ENCODE data around the gene COL6A2.
A peak's percentile ranks its signal among the peaks of the same experiment; 100 is the strongest.

Gene COL6A2

DNA sequence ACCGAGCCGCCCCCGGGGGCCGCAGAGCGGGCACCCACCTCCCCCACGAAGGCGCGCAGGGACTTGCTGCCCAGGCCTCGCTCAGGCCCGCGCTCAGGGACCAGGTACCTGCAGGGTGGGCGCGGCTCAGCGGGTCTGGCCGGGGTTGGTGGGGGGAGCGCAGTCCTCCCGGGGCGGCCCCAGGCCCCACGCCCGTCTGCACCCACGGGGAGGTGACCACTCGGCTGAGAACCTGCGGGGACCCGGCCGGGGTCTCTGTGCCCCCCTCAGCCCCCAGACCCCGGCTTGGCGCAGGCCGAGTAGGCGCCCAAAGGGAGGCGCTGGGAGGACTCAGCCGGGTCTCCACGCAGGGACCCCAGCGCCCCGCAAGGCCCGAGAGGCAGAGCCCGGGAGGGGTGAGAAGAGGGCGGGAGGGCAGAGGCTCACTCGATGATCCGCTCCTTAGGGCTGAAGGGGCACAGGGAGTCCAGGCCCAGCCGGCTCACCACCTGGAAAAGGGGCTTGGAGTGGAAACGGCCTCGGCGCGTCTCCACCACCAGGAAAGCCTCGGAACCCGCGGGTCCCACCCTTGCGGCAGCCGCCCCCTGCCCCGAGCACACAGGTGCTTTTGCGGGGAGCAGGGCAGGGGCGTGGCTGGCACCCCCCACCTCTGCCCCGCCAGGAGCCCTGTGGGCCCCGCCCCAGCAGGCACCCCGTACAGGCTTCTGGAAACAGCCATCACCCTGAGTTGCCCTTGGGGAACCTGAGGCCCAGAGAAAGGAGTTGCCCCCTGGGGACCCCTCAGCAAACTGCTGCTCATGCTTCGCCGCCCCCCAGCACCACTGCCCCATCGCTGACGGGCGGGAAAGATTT lies 48.2 kb downstream of the COL6A2 start:
- DNase-seq, result no peak

DNA sequence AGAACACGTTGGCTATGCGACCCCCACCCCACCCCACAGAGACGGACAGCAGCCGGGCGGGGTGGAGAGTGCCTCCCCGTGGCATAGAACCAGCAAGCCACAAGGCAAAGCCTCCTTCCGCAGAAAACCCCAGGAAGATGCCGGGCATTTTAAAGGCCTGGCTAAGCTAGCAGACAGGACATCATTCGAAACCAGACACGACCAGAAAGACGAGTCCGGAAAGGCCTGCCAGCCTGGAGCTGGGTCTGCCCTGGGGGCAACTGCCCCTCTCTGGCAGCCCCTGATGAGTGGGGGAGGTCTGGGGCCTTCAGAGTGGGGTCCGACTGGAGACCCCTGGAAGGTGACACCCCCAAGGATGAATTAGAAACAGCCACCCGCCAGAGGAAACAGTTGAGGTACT lies 48.9 kb downstream of the COL6A2 start:
- no peak for DNase-seq

DNA sequence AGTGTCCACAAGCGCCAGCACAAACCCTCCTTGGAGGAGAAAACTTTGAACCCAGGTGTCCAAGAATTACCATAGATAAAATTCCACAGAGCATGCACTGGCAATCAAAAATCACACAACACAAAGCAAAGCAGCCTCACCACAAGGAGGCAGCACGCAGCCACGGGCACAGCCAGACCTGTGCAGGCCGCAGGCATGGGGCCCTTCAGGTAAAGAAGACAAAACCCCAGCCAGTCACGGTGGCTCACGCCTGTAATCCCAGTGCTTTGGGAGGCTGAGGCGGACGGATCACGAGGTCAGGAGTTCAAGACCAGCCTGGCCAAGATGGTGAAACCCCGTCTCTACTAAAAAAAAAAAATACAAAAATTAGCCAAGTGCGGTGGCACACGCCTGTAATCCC lies 49.5 kb downstream of the COL6A2 start:
- DNase-seq, result peak in 5 of 6 experiments; percentile 7 to 31 (median 19)

DNA sequence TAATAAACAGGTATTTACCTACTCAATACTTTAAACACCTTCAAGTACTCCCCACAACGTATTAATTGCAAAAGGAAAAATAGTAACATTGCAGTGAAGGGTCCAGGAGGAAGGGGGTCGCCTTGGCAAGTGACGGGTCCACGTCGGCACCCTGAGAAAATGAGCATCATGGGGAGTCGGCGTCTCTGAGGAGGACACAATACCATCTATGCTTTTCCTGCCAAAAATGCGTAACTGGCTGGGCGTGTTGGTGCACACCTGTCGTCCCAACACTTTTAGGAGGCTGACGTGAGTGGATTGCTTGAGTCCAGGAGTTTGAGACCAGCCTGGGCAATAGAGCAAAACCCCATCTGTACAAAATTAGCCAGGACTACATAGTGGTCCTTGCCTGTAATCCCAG lies 50.2 kb downstream of the COL6A2 start:
- no peak for DNase-seq

DNA sequence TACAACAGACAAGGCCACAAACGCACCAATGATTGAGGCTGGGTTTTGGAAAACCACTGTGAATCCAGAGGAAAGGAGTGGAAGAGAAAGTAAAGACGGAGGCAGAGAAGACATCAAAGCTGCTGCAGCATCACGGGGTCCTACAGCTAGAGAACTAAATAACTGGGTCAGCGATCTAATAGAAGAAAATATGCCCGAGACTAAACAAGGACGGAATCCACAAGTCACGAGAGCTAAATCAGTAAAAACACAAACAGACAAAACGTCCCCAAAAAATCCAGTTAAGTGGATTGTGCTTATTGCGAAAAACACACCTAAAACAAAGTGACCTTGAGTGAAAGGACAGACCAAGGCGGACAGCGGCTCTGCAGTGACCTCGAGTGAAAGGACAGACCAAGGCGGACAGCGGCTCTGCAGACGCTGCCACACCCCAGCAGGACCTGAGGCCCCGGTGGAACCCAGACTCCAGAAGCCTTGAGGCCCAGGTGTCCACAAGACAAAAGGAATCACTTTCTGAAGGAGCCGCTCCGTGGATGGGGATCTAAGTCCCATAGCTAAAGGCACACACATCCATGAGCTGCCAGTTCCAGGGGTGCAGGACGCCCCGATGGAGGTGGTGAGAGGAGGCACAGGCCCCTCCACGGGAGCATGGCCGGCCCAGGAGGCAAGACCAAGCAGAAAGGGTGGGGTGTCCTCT lies 51.4 kb downstream of the COL6A2 start:
- no peak for DNase-seq

DNA sequence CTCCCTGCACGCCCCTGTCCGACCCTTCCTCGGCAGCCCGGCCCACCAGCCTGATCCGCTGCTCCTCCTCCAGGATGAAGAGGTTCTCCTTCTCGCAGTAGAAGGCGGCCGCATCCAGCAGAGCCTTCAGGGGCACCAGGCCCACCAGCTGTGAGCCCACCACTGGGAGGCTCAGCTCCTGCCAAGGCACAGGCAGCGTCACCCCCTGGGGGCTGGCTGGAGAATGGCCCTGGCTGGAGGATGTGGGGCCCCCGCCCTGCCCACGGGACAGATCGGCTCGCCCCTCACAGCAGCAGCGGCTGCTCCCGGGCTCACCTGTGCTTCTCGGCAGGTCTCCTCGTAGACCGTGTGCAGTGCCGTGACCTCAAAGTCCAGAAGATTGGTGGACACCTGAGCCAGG lies 52.2 kb downstream of the COL6A2 start:
- DNase-seq, result no peak

DNA sequence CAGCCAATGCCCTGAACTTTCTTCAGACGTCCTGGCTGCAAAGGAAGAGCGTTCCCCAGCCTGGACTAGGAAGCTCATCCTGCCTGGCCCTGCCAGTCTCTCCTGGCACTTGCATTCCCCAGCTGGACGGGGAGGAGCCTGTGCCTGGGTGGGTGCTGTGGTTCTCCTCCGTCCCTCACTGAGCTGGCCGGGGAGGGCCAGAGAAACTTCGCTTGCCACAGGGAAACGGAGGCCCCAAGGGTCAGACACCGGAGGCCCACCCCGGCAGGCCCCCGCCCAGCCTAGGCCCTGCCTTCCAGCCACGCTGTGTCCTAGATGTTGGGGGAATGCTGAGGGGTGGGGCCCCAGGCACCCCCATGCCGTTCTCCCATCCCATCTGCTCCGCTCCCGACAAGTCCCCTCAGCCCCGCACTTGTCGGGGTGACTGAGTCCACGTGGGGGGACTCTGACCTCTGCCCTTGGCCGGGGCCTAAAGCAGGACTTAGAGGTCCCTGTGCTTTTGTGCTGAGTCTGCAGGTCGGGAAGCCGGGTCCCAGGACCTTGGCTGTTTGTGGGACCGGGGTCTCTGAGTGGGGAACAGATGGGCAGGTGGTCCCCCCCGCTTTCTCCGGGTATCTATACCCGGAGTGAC lies 52.7 kb downstream of the COL6A2 start:
- no peak for DNase-seq

DNA sequence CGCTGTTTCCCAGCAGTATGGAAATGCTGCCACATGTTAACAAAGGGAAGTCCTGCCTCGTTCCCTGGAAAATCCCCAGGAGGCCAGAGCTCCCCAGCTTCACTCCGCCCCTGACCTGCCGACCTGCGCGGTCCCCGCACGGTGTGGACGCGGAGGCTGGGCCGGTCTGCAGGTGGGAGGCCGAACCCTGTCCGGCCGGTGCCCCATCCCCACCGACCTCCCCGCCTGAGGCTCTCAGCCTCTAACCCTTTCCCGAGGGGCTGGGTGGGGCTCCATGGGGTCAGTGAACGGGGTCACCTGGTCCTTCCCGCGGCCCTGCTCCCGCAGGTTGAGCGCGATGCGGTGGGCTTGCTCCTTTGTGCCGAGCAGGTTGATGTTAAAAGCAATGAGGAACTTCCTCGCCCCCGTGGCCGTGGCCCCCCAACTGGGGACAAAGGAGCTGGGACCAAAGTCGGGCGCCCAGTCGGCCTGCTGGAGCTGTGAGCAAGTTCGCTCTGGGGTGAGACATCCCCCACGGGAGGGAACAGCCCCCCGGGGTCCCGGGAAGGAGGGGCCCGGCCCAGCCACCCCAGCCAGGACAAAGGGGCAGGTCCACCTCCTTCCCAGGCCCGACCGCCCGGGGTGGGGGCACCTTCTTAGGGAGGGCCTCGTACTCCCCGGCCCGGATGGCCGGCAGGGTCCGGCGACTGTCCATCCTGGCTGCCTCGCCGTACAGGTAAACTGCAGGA lies 53.5 kb downstream of the COL6A2 start:
- DNase-seq, result no peak

DNA sequence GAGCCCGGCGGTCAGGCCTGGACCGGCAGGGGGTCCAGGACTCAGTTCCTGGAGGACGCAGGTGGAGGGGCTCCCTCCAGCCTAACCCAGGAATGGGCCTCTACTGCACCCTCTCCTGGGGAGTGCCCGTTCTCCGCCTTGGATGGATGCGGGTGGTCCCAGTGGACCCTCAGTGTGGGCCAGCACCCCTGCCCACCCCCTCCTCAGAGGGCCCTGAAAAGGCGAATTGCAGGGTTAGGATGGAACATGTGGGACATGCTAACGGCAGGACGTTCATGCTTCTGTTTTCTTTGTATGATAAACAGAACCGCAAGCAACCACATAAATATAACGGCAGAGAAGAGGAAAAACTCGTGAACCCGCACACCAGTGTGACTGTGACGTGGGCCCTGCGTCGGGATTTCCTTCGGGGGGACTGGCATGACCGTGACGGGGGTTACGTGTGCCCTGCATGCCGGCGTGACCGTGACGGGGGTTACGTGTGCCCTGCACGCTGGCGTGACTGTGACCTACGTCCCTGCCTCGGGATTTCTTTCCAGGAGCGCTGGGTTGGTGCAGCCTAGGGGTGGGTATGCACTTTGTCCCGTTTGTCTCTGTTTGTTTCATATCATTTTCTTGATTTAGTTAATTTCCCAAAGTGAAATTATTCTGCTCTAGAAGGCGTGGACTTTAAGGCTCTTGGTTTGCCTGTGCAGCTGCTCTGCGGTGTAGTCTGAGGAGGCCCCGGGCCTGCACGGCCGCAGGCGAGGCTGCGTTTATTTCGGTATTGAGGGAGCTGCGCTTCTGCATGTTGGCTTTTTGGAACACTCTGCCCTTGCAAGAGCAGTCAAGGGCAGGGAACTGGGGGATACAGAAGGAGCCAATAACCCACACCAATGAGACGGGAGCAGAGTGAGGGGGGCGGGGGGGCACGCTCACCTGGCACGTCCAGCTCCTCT lies 54.3 kb downstream of the COL6A2 start:
- no peak for DNase-seq

DNA sequence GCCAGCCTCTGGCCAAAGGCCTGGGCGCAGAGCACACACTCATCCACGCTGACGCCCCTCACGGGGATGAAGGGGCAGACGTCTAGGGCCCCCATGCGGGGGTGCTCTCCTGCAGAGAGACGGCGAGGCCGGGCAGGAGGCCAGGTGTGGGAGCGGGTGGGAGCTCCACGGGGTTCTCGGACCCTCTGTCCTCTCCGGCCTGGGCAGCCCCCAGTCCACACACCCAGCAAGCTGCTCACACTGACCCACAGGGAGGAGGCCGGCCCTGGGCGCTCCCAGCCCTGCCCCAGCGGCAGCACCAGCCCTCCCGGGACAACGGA lies 55.0 kb downstream of the COL6A2 start:
- DNase-seq, result no peak

DNA sequence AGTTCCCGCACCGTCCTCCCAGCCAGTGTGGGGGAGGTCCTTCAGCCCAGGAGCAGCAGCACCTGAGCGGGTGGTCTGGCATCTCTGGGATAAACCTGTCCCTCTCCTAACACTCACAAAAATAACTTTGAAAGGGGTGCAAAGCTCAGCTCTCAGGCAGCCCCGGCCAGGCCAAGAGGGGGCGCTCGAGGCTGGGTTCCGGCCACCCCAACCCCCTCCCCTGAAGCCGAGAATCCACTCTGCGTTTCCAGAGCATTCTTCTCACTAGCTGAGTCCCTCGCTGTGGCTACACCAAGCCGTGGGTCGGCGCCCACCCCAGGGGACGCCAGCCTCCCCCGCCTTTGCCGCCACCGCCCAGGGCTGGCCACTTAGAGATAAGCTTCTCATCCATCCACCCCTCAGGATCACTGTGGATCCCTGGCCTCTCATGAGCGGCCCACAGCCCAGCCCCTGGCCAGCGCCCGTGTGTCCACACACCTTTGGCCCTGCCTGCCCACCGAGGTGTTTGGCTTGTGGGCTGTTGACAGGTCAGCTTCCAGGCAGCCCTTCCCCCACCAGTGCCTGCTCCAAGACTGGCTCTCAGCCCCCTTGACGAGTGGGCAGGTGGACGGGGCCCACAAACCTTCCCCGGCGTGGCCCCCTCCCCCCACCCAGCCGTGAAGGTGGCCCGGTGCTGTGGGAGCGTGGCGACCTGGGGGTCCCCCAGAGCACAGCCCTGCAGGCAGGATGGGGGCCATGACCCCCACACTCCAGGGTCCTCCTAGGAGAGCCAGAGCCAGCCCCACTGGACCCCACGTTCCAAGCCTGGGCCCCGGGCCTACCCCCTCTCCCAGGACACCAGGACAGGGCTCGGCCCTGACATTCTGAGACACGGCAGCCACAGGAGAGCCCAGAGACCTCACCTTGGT lies 55.6 kb downstream of the COL6A2 start:
- DNase-seq, result peak in 4 of 6 experiments; percentile 11 to 38 (median 18)

DNA sequence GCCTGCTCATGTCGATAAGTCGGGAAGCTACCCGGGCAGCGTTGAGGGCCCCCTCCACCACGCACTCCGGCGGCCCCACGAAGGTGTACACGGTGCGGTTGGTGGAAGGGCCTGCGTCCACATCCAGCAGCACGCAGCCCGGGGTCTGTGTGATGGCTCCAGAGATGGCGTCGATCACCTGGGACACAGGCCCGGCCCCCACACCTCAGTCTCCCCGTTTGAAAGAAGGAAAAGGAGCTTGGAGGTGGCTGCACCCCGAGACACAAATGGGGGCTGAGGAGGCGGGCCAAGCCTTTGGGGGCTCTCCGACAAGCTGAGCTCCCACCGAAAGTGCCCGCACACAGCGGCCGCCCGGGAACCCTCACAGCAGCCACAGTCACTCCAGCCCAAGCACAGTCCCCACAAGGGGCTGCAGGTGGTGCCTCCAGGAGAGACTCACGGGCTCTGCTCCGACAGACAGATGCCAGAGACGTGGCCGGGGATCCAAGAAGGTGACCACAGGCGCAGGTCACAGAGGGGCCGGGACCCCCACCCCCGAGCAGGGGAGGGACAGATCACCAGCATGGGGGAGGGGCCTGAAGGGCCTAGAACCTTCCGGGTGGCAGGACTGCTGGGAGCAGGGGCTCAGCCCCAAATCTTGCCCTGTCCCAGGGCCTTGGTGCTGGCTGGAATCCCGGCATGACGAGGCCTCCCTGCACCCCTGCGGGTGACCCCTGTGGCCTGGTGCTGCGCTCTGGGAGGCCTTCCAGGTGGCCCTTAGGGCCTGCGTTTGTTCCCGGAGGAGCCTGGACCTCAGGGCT lies 56.4 kb downstream of the COL6A2 start:
- no peak for DNase-seq

DNA sequence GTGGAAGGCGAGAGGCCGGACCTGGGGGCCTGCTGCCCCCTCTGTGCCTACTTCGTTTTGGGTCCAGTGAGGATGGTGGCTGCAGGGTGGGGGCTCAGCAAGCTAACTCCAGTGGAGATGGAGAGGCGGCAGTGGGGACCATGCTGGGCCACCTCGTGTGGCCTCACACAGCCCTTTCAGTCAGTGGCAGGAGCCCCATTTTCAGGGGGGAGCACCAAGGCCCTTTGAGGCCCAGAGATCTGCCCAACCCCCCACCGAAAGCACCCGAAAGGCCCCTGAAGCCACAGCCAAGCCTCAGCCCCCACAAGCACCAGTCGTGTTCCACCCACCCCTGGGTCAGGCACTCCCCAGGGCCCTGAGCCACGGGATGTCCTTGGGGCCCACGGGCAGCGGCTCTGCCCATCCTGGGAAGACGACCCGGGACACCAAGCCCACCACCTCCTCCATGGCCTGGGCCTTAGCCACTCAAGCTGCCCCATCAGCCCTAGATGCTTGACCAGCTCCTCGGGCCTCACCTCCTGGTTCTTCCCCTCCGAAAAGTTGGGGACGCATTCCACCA lies 57.1 kb downstream of the COL6A2 start:
- DNase-seq, result no peak

DNA sequence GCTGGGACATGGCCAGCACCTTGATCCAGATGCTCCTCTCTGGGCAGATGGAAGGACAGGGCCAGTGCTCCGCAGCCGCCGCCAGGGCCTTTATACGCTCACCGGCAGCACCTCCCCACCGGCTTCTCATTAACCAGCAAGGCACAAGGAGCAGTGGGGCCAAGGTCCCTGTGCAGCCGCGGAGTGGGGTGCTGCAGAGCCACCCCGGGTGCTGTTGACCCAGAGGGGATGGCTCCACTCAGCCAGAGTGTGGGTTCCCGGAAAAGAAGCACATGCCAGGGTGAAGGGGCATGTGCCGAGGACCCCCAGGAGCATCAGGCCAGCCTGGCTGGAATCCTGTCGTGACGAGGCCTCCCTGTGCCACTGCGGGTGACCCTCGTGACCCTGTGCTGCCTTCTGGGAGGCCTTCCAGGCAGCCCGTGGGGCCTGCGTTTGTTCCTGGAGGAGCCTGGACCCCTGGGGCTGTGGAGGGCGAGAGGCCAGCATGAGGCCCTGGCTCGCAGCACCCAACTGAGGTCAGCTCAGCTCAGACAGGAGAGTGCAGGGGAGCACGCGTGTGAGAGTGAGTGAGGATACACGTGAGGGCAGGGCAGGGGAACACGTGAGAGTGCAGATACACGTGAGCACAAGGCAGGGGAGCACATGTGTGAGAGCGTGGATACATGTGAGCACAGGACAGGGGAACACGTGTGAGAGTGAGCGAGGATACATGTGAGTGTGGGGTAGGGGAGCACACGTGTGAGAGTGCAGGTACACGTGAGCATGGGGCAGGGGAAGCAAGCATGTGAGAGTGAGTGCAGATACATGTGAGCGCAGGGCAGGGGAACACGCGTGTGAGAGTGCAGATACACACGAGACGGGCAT lies 57.8 kb downstream of the COL6A2 start, which contains the start of gene FTCD:
TSS of gene FTCD (minus strand) at position 66 of the 864 bp plus-strand sequence. CDS start at position 10, 56 bp downstream.
- DNase-seq, result no peak

DNA sequence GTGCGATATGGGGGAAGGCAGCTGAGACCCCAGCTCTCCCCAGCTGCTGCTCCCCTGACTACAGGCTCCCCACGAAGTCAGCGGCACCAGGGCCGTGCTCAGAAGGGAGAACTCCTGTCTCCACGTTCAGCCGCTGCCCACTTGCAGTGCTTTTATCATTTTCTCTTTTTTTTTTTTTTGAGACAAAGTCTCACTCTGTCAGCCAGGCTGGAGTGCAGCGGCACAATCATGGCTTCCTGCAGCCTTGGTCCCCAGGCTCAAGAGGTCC lies 58.4 kb downstream of the COL6A2 start:
- DNase-seq, result no peak

DNA sequence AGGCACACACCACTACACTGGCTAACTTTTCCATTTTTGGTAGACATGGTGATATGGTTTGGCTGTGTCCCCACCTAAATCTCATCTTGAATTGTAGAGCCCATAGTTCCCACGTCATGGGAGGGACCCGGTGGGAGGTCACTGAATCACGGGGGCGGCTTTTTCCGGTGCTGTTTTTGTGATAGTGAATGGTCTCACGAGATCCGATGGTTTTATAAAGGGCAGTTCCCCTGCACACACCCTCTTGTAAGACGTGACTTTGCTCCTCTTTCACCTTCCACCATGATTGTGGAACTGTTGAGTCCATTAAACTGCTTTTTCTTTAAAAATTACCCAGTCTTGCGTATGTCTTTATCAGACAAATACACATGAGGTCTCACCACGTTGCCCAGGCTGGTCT lies 58.8 kb downstream of the COL6A2 start:
- DNase-seq, result no peak

DNA sequence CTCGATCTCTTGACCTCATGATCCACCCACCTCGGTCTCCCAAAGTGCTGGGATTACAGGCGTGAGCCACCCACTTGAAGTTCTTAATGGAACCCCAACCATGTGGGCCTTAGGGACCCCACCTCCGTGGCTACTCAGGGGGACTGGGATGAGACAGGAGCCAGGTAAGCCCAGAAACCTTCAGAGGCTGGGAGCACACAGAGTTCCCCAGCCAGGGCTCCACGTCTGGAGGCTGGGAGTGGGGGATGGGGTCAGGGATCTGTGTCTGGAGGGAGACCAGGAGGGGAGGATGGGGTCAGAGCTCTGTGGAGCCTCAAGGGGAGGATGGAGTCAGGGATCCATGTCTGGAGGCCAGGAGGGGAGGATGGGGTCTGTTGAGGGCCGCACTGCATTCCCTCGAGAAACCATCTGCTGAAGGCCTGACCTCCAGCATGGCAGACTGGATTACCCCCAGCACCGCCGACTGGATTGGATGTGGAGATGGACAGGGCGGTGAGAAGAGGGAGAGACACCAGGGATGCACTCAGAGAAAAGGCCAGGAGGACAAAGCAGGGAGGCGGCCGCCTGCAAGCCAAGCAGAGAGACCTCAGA lies 59.6 kb downstream of the COL6A2 start:
- no peak for DNase-seq

DNA sequence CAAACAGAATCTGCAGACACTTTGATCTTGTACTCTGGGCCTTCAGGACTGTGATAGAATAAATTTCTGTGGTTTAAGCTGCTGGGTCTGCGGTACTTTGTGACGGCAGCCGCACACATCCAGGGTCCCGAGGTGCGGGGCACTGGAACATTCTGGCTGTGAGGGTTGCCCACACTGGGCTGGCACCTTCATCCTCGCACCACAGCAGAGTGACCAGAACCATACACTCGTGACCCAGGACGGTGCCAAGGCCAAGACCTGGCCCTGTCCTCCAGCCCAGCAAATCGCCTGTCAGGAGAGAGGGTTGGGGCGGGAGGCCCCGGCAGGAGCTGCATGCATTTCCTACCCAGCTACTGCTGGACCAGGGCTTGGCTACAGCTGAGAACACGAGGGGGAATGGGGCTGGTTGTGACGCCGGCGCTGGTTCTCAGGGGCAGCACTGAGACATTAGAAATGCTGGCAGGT lies 60.1 kb downstream of the COL6A2 start:
- no peak for DNase-seq
